ENCODE results near the gene EDEM3. TPM values are rescaled to one million over a fixed set of nuclear protein-coding genes. Genes with fewer than 3 reads are reported as not detected.
A peak's percentile ranks its signal among the peaks of the same experiment; 100 is the strongest.

Gene EDEM3
- total and polyA plus RNA-seq, 11 donors: 7.2 to 28.6 (median 17.6) TPM

- H3K4me1 ChIP-seq: peaks cover 0 to 73% (median 20%) of the 10 kb centered on the region in 12 donors
- ATAC-seq (peak in 2 of 4 donors; percentile 16 to 38), DNase-seq (no peak)
- H3K4me3 ChIP-seq: no peak overlapping the region
- H3K9me3 ChIP-seq: no peaks in the 10 kb centered on the region
- no peaks in the 10 kb centered on the region for H3K27me3 ChIP-seq
- intact Hi-C loops (cut with DNase I): no loop called here
- WGBS, 4 donors: 29 to 41% (median 36%) methylated on average over 4 of the region's 4 CpGs
- peak overlapping the region in 6 of 12 donors; percentile 9 to 69 (median 14) for H3K27ac ChIP-seq
- TF ChIP-seq POLR2A (IDR thresholded peaks at IDR 0.05) (no peak), CTCF (IDR thresholded peaks at IDR 0.05) (no peak)
- peaks cover 0 to 10% (median 0%) of the 10 kb centered on the region in 9 donors for H3K36me3 ChIP-seq
Observed at GRCh38 chr1:184745929-184746638, 8.6 kb downstream of the EDEM3 start.

- Histone ChIP-seq H3K36me3 (peaks cover 0 to 10% (median 0%) of the 10 kb centered on the region in 9 donors), H3K4me3 (no peak overlapping the region), H3K4me1 (peaks cover 0 to 68% (median 20%) of the 10 kb centered on the region in 12 donors), H3K27ac (peak overlapping the region in 2 of 12 donors; percentile 16 to 69), H3K9me3 (no peaks in the 10 kb centered on the region), H3K27me3 (no peaks in the 10 kb centered on the region)
- WGBS, 4 donors: 90 to 94% (median 93%) methylated on average over 2 of the region's 2 CpGs
- intact Hi-C loops (cut with DNase I): no loop called here
- DNase-seq (no peak), ATAC-seq (no peak)
- TF ChIP-seq CTCF (IDR thresholded peaks at IDR 0.05) (no peak), POLR2A (IDR thresholded peaks at IDR 0.05) (no peak)
Observed at GRCh38 chr1:184745110-184745509, 9.5 kb downstream of the EDEM3 start.

DNA sequence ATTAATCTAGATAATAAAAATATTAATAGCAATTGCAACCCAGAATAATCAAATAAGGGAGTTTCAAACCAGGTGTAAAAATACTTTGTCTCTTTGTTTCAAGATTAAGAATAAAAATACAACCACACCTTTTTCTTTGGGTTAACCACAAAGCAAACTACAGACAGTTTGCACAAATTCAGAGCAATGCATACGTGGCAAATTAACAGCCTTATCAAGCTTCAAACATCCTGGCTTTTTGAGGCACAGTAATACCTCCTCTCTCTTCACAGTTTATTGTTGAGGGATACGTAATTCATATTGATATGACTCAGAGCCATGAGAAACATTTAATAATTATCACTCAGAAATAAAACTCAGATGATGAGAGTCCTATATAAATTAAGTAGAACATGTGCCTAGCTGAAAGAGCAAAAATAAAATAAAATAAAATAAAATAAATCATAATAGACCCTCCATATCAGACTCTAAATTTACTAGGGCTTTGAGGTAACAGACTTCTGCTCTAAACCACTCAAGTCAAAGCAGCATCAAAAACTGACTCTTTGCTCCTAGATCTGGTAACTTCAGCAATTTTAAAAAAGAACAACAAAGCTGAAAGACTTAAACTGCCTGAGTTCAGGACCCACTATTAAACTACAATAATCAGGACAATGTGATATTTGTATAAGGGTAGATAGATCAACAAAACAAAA, 11.4 kb downstream of the EDEM3 start:
- TF ChIP-seq CTCF (IDR thresholded peaks at IDR 0.05): no peak
- TF ChIP-seq POLR2A (IDR thresholded peaks at IDR 0.05): no peak
- H3K9me3 ChIP-seq: no peaks in the 10 kb centered on the region
- H3K27me3 ChIP-seq: no peaks in the 10 kb centered on the region
- DNase-seq (no peak), ATAC-seq (no peak)
- H3K27ac ChIP-seq: no peak overlapping the region
- WGBS, 4 donors: 74 to 86% (median 82%) methylated on average over 2 of the region's 2 CpGs
- peaks cover 0 to 49% (median 20%) of the 10 kb centered on the region in 12 donors for H3K4me1 ChIP-seq
- peaks cover 0 to 10% (median 0%) of the 10 kb centered on the region in 9 donors for H3K36me3 ChIP-seq
- H3K4me3 ChIP-seq: no peak overlapping the region
- intact Hi-C loops (cut with DNase I): no loop called here

- TF ChIP-seq POLR2A (IDR thresholded peaks at IDR 0.05) (no peak), CTCF (IDR thresholded peaks at IDR 0.05) (no peak)
- Histone ChIP-seq H3K36me3 (peaks cover 0 to 24% (median 22%) of the 10 kb centered on the region in 9 donors), H3K27ac (no peak overlapping the region), H3K27me3 (no peaks in the 10 kb centered on the region), H3K4me3 (no peak overlapping the region), H3K4me1 (peaks cover 0 to 21% (median 6%) of the 10 kb centered on the region in 12 donors), H3K9me3 (no peaks in the 10 kb centered on the region)
- intact Hi-C loops (cut with DNase I): no loop called here
- no peak for ATAC-seq
- 72 to 87% (median 77%) methylated on average over 4 of the region's 4 CpGs for WGBS, 4 donors
- no peak for DNase-seq
Observed at GRCh38 chr1:184740344-184740743, 14.3 kb downstream of the EDEM3 start.

Data from heart left ventricle (tissue), 16 donors.